GM12873 (cell line): ENCODE results near the gene PDZD2.

ENCODE experiments used
- CTCF ChIP-seq: IDR thresholded peaks from 2 replicates; pipeline ENCODE4 v1.5.1; 2012; ENCODE audit warnings: low read depth, mild to moderate bottlenecking, moderate library complexity, low read length, control low read depth; ENCODE audit not compliant: insufficient read depth; ENCODE audit errors: missing control alignments

Gene PDZD2

GRCh38 chr5:31983851-31984250 is 344.9 kb downstream of the PDZD2 start:
- TF ChIP-seq CTCF: no peak

GRCh38 chr5:31984691-31985090 is 345.8 kb downstream of the PDZD2 start:
- no peak for TF ChIP-seq CTCF

GRCh38 chr5:31986101-31986500 is 347.2 kb downstream of the PDZD2 start:
- TF ChIP-seq CTCF: no peak

GRCh38 chr5:31987985-31988710 is 349.2 kb downstream of the PDZD2 start:
- no peak for TF ChIP-seq CTCF

GRCh38 chr5:31990081-31990650 is 351.2 kb downstream of the PDZD2 start:
- TF ChIP-seq CTCF: no peak

- TF ChIP-seq CTCF: no peak
These were observed 351.8 kb downstream of the PDZD2 start for GRCh38 chr5:31990701-31991110.

GRCh38 chr5:31992377-31992776 is 353.4 kb downstream of the PDZD2 start:
- no peak for TF ChIP-seq CTCF
